H7 (cell line): Measurements from ENCODE around the gene SLC25A45. TPM values are rescaled to one million over a fixed set of nuclear protein-coding genes. Genes with fewer than 3 reads are reported as not detected.

Experiments
- total RNA-seq: library from RNA; depleted of rRNA; stranded (reverse); fragments of >200 nt; shearing (Covaris generic); gene quantifications from 2 replicates; pipeline ENCODE4 v1.2.3, GENCODE V29; 2014; rRNA removed

SLC25A45 gene
- total RNA-seq, 1 experiment from 2014 or later, result 0.73 TPM

Other genes starting within 250 kb of the SLC25A45 start
- 11.5 and 21.9 TPM in 2 replicates for gene SYVN1, start 248.1 kb downstream of the SLC25A45 start, total RNA-seq
- gene SPDYC, start 212.4 kb downstream of the SLC25A45 start, total RNA-seq, result 2.0 and 2.3 TPM in 2 replicates
- gene CAPN1, start 200.7 kb downstream of the SLC25A45 start, total RNA-seq, result 160 and 165 TPM in 2 replicates
- 27.6 and 35.2 TPM in 2 replicates for gene POLA2, start 120.7 kb downstream of the SLC25A45 start, total RNA-seq
- 0.97 and 1.2 TPM in 2 replicates for gene CDC42EP2, start 67.8 kb downstream of the SLC25A45 start, total RNA-seq
- 65.2 and 69.2 TPM in 2 replicates for gene DPF2, start 48.8 kb downstream of the SLC25A45 start, total RNA-seq
- 0.35 and 0.70 TPM in 2 replicates for gene TIGD3, start 27.9 kb downstream of the SLC25A45 start, total RNA-seq
- gene FRMD8, start 4.0 kb upstream of the SLC25A45 start, total RNA-seq, result 24.5 and 37.1 TPM in 2 replicates
- gene NEAT1, start 40.2 kb upstream of the SLC25A45 start, total RNA-seq, result 6.4 and 10.6 TPM in 2 replicates
- 456 and 1,088 TPM in 2 replicates for gene MALAT1, start 116.4 kb upstream of the SLC25A45 start, total RNA-seq
- gene SCYL1, start 142.4 kb upstream of the SLC25A45 start, total RNA-seq, result 70.0 and 72.3 TPM in 2 replicates
- gene LTBP3, start 175.7 kb upstream of the SLC25A45 start, total RNA-seq, result 3.9 and 5.7 TPM in 2 replicates
- 88.1 and 89.1 TPM in 2 replicates for gene ZNRD2, start 187.8 kb upstream of the SLC25A45 start, total RNA-seq
- 8.6 and 20.4 TPM in 2 replicates for gene FAM89B, start 189.9 kb upstream of the SLC25A45 start, total RNA-seq
- gene EHBP1L1, start 193.4 kb upstream of the SLC25A45 start, total RNA-seq, result 1.9 and 4.7 TPM in 2 replicates
- gene KCNK7, start 213.2 kb upstream of the SLC25A45 start, total RNA-seq, result not detected in 2 replicates
- 30.1 and 33.2 TPM in 2 replicates for gene MAP3K11, start 231.6 kb upstream of the SLC25A45 start, total RNA-seq
- gene PCNX3, start 233.1 kb upstream of the SLC25A45 start, total RNA-seq, result 21.7 and 25.9 TPM in 2 replicates